GM10847 (cell line): Measurements from ENCODE around the gene TPT1.

ENCODE experiments used
- POLR2A ChIP-seq: IDR thresholded peaks from 2 replicates; pipeline ENCODE4 v1.6.1; 2011; ENCODE audit not compliant: insufficient read length; ENCODE audit errors: extremely low read depth

Gene TPT1

GRCh38 chr13:45341034-45341798 lies at the start of gene TPT1:
TSS of gene TPT1 (minus strand) at chr13:45341183. CDS start at chr13:45341069, 114 bp downstream.
- TF ChIP-seq POLR2A: peak; percentile 98

- TF ChIP-seq POLR2A: no peak
These were observed 47.7 kb upstream of the TPT1 start for GRCh38 chr13:45388664-45389063.

GRCh38 chr13:45385907-45386553 lies 45.0 kb upstream of the TPT1 start:
- TF ChIP-seq POLR2A: no peak

GRCh38 chr13:45385320-45385719 lies 44.3 kb upstream of the TPT1 start:
- no peak for TF ChIP-seq POLR2A

GRCh38 chr13:45384474-45385174 lies 43.6 kb upstream of the TPT1 start:
- no peak for TF ChIP-seq POLR2A

GRCh38 chr13:45381196-45381595 lies 40.2 kb upstream of the TPT1 start:
- TF ChIP-seq POLR2A: no peak

- no peak for TF ChIP-seq POLR2A
These were observed 33.9 kb upstream of the TPT1 start for GRCh38 chr13:45374917-45375316.

- TF ChIP-seq POLR2A: no peak
These were observed 32.2 kb upstream of the TPT1 start for GRCh38 chr13:45373162-45373547.

- TF ChIP-seq POLR2A: no peak
These were observed 31.5 kb upstream of the TPT1 start for GRCh38 chr13:45372189-45373161.

- TF ChIP-seq POLR2A: no peak
These were observed 30.0 kb upstream of the TPT1 start for GRCh38 chr13:45370922-45371406.

GRCh38 chr13:45369116-45369515 lies 28.1 kb upstream of the TPT1 start:
- TF ChIP-seq POLR2A: no peak

GRCh38 chr13:45368571-45368970 lies 27.6 kb upstream of the TPT1 start:
- TF ChIP-seq POLR2A: no peak

- no peak for TF ChIP-seq POLR2A
These were observed 27.0 kb upstream of the TPT1 start for GRCh38 chr13:45368005-45368404.

GRCh38 chr13:45367358-45367757 lies 26.4 kb upstream of the TPT1 start:
- no peak for TF ChIP-seq POLR2A

GRCh38 chr13:45365558-45365885 lies 24.5 kb upstream of the TPT1 start:
- no peak for TF ChIP-seq POLR2A
